Testis (tissue), 3 donors: Measurements from ENCODE around the gene CTAG2. TPM values are rescaled to one million over a fixed set of nuclear protein-coding genes. Genes with fewer than 3 reads are reported as not detected.

Experiments used
- DNase-seq: peaks from one replicate; pipeline ENCODE4 v3.0.0-alpha.2; 2019
- H3K27ac ChIP-seq, 2 donors: fragments of 200-600 bp; sonication (generic); one replicate each; pipeline ENCODE4 v1.5.1; 2019
- H3K27me3 ChIP-seq: fragments of 200-600 bp; sonication (generic); one replicate; pipeline ENCODE4 v1.5.1; 2019
- H3K36me3 ChIP-seq: fragments of 200-600 bp; sonication (generic); one replicate; pipeline ENCODE4 v1.5.1; 2017; ENCODE audit warnings: low read depth; ENCODE audit errors: missing control alignments
- H3K4me1 ChIP-seq: fragments of 200-600 bp; sonication (generic); one replicate; pipeline ENCODE4 v1.5.1; 2019
- H3K4me3 ChIP-seq, 2 donors: fragments of 200-600 bp; sonication (generic); one replicate each; pipeline ENCODE4 v1.5.1; 2017 to 2019
- H3K9me3 ChIP-seq: fragments of 200-600 bp; sonication (generic); one replicate; pipeline ENCODE4 v1.5.1; 2017
- POLR2A ChIP-seq: fragments of 450-650 bp; IDR thresholded peaks from one replicate; pipeline ENCODE4 v1.6.1; 2017; ENCODE audit warnings: antibody characterized with exemption, mild to moderate bottlenecking, moderate library complexity
- WGBS, 2 donors: methylation state at CpG; one replicate each; pipeline ENCODE4 v1.1.5; 2018; 5-methylcytosine and 5-hydroxymethylcytosine counted together
- intact Hi-C: fragments of 100-400 bp; cut with DNase I; formaldehyde crosslinking; loops from one replicate; pipeline ENCODE4 v1.15.1; 2023; ENCODE audit warnings: low total_unique reads
- polyA plus RNA-seq: library from polyadenylated mRNA; stranded (reverse); fragments of 350-450 nt; fragmentation: Illumina TruSeq; extraction: RNeasy Lipid Tissue Mini Kit (QIAGEN cat#74804); gene quantifications from one replicate; pipeline ENCODE4 v1.2.3, GENCODE V29; 2014; ENCODE audit warnings: low read depth, low replicate concordance; ENCODE audit not compliant: insufficient read depth
- total RNA-seq, 2 donors: library from RNA; depleted of rRNA; stranded (reverse); fragments of >200 nt; gene quantifications; one replicate each; pipeline ENCODE4 v1.2.3, GENCODE V29; 2016
- TF ChIP-seq, protein P1 (sequence below), 3 experiments: fragments of 450-650 bp in 2 of 3; fragments of 200-600 bp in 1 of 3; sonication (generic) in 1 of 3; IDR thresholded peaks; one replicate each; pipeline ENCODE4 v1.5.1; 2016 to 2019; ENCODE audit warnings: antibody characterized with exemption in 3 of 3, mild to moderate bottlenecking in 2 of 3, moderate library complexity in 1 of 3

The CTAG2 gene
- total and polyA plus RNA-seq, 3 donors from 2014 or later, result 8.4 to 27.6 (median 17.3) TPM

DNA sequence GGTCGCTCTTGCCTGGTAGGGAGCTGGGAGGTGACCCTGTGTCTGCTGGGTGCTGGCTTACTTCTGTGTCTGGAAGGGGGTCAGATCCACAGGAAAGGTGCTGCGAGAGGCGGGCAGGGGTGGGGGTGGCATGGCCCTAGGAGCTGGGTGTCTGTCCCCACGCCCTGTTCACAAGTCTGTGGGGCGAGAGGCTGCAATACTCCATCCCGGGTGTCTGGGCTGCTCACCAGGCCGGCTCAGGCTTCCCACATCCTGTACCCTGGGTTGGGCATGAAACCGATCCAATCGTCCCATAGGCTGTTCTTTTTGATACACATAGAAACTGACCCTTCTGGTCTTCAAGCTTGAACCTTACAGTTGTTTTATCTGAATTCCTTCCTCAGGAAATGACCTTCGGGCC lies 993 bp upstream of the CTAG2 start:
- no peaks in the 10 kb centered on the region for H3K9me3 ChIP-seq

DNA sequence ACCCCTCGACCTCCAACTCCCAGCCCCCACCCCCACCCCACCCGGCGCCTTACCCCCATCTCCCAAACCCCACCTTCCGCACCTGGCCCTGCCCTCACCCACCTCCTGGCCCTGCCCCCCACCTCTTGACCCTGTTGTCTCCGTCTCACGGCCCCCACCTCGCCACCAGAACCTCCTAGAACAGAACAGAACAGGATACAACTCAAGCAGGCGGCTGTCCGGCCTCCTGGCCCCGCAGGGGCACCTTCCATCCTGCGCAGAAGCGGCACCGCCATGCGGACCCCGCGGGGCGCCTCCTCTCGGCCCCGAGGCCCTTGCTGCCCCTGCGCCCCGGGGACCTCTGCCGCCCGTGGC lies 354 bp downstream of the CTAG2 start:
- no peaks in the 10 kb centered on the region for H3K9me3 ChIP-seq
- no peaks in the 10 kb centered on the region for H3K4me1 ChIP-seq
- H3K27me3 ChIP-seq, result no peaks in the 10 kb centered on the region
- H3K27ac ChIP-seq, result no peak overlapping the region
- WGBS, 2 donors, result 69 to 85% methylated on average over 6 to 16 of the region's 23 CpGs
- DNase-seq, result no peak
- intact Hi-C loops, result no loop called here
- no peaks in the 10 kb centered on the region for H3K36me3 ChIP-seq
- no peak for TF ChIP-seq POLR2A
- TF ChIP-seq, protein P1, sequence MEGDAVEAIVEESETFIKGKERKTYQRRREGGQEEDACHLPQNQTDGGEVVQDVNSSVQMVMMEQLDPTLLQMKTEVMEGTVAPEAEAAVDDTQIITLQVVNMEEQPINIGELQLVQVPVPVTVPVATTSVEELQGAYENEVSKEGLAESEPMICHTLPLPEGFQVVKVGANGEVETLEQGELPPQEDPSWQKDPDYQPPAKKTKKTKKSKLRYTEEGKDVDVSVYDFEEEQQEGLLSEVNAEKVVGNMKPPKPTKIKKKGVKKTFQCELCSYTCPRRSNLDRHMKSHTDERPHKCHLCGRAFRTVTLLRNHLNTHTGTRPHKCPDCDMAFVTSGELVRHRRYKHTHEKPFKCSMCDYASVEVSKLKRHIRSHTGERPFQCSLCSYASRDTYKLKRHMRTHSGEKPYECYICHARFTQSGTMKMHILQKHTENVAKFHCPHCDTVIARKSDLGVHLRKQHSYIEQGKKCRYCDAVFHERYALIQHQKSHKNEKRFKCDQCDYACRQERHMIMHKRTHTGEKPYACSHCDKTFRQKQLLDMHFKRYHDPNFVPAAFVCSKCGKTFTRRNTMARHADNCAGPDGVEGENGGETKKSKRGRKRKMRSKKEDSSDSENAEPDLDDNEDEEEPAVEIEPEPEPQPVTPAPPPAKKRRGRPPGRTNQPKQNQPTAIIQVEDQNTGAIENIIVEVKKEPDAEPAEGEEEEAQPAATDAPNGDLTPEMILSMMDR (IDR thresholded peaks at IDR 0.05), result no peak
- H3K4me3 ChIP-seq, result no peak overlapping the region

More for the DNA sequence above, 993 bp upstream of the CTAG2 start:
- no peaks in the 10 kb centered on the region for H3K36me3 ChIP-seq
- H3K27ac ChIP-seq, result no peak overlapping the region
- no peak overlapping the region for H3K4me3 ChIP-seq
- TF ChIP-seq POLR2A, result no peak
- TF ChIP-seq, protein P1 (IDR thresholded peaks at IDR 0.05), result no peak
- no peaks in the 10 kb centered on the region for H3K4me1 ChIP-seq
- no peak for DNase-seq
- intact Hi-C loops, result no loop called here
- WGBS, 2 donors, result 30 to 63% methylated on average over 3 to 6 of the region's 10 CpGs
- H3K27me3 ChIP-seq, result no peaks in the 10 kb centered on the region

DNA sequence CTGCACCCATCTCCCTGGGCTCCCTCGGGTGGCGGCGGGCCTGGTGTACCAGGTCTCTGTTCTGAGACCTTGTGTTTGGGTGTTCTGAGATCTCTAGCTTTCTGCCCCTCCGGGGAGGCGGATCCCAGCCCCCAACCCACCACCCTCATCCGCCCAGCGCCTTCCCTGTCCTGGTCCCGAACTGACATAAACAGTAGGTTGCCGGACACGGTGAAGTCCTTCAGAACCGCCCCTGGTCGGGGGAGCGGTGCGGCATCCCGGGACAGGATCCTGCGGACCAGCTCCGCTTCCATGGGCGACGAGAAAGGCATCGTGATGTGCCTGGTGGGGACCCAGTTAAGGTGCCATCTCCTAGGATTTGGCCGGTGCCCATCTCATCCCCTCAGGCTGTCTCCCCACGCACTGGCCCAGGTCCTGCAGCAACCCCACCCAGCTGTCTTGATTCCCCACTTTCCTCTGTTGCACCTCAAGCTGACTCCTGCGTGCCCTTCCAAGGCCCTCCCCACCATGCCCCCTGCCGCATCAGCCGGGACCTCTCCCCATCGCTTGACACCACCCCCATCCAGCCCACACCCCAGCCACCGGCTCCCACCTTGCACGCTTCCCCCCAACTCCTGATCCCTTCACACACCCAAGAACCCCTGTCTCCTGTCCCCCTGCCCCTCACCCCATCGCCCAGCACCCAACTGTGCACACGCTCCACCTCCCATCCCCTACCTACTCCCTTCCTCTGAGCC lies 900 bp downstream of the CTAG2 start:
- intact Hi-C loops, result no loop called here
- 76 to 83% methylated on average over 9 to 14 of the region's 30 CpGs for WGBS, 2 donors
- Histone ChIP-seq H3K9me3 (no peaks in the 10 kb centered on the region), H3K36me3 (no peaks in the 10 kb centered on the region), H3K4me1 (no peaks in the 10 kb centered on the region), H3K4me3 (no peak overlapping the region), H3K27me3 (no peaks in the 10 kb centered on the region), H3K27ac (no peak overlapping the region)
- TF ChIP-seq, protein P1 (IDR thresholded peaks at IDR 0.05), result no peak
- no peak for TF ChIP-seq POLR2A
- DNase-seq, result no peak

DNA sequence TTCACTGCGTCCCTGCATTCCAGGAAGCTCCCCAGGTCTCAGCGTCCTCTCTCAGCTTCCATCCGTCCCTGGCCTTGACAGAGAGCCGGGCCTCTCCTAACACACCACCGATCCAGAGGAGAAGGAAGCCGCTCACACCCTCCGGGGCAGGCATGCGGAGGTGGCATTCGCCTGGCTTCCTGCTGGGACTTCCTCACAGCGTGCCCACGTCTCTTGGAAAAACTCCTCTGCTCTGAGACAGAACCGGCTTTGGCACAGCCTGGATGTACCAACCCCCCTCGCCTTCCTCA lies 3.2 kb downstream of the CTAG2 start:
- intact Hi-C loops, result no loop called here
- H3K27me3 ChIP-seq, result no peaks in the 10 kb centered on the region
- no peak for TF ChIP-seq POLR2A
- TF ChIP-seq, protein P1 (IDR thresholded peaks at IDR 0.05), result no peak
- H3K36me3 ChIP-seq, result no peaks in the 10 kb centered on the region
- H3K9me3 ChIP-seq, result no peaks in the 10 kb centered on the region
- H3K4me3 ChIP-seq, result no peak overlapping the region
- DNase-seq, result no peak
- 37% methylated on average over 11 of the region's 13 CpGs; no CpG with 5 or more reads in 1 of the 2 donors for WGBS, 2 donors
- H3K4me1 ChIP-seq, result no peaks in the 10 kb centered on the region
- H3K27ac ChIP-seq, result no peak overlapping the region
